RPMI8226 (cell line): ENCODE data around the gene YAP1.

ENCODE experiments used
- DNase-seq: peaks from one replicate; pipeline ENCODE4 v3.0.0-alpha.2; 2015

YAP1 gene

GRCh38 chr11:102109896-102110760, at the start of gene YAP1:
Gene YAP1, plus strand, starts transcription at chr11:102110447. Its CDS starts 402 bp downstream, at chr11:102110849.
- peak; percentile 81 for DNase-seq

- DNase-seq = no peak
These were observed 49.0 kb upstream of the YAP1 start for GRCh38 chr11:102061276-102061675.

- no peak for DNase-seq
These were observed 48.1 kb upstream of the YAP1 start for GRCh38 chr11:102062106-102062505.

GRCh38 chr11:102064316-102064715, 45.9 kb upstream of the YAP1 start:
- no peak for DNase-seq

GRCh38 chr11:102070766-102071165, 39.5 kb upstream of the YAP1 start:
- no peak for DNase-seq

GRCh38 chr11:102071497-102072472, 38.5 kb upstream of the YAP1 start:
- DNase-seq = no peak

- DNase-seq = no peak
These were observed 37.0 kb upstream of the YAP1 start for GRCh38 chr11:102073253-102073652.

GRCh38 chr11:102079625-102080024, 30.6 kb upstream of the YAP1 start:
- DNase-seq = no peak

GRCh38 chr11:102081313-102081712, 28.9 kb upstream of the YAP1 start:
- DNase-seq = no peak

GRCh38 chr11:102085864-102086551, 24.2 kb upstream of the YAP1 start:
- DNase-seq = no peak

GRCh38 chr11:102097186-102097585, 13.1 kb upstream of the YAP1 start:
- no peak for DNase-seq

GRCh38 chr11:102099755-102100154, 10.5 kb upstream of the YAP1 start:
- DNase-seq = no peak

GRCh38 chr11:102108734-102109440, 1.4 kb upstream of the YAP1 start:
- no peak for DNase-seq

GRCh38 chr11:102110761-102111010, 439 bp downstream of the YAP1 start:
- no peak for DNase-seq

GRCh38 chr11:102111011-102111786, 952 bp downstream of the YAP1 start:
- DNase-seq = no peak

- DNase-seq = peak; percentile 9
These were observed 1.7 kb downstream of the YAP1 start for GRCh38 chr11:102111787-102112508.

- no peak for DNase-seq
These were observed 2.2 kb downstream of the YAP1 start for GRCh38 chr11:102112509-102112821.

GRCh38 chr11:102114032-102114431, 3.8 kb downstream of the YAP1 start:
- DNase-seq = no peak

GRCh38 chr11:102115557-102115956, 5.3 kb downstream of the YAP1 start:
- no peak for DNase-seq

GRCh38 chr11:102116453-102117205, 6.4 kb downstream of the YAP1 start:
- no peak for DNase-seq
